HEK293 (cell line): ENCODE data around the gene RILPL1.

Experiments
- CTCF ChIA-PET: fragments of 350-600 bp; formaldehyde crosslinking; extraction: SDS; loops from one replicate; lab custom pipeline; 2021; ENCODE audit warnings: antibody characterized with exemption; lab: Yijun Ruan, JAX
- POLR2A ChIA-PET: fragments of 300-600 bp; formaldehyde crosslinking; extraction: SDS; loops from one replicate; lab custom pipeline; 2020; ENCODE audit warnings: antibody characterized with exemption, inconsistent platforms; lab: Yijun Ruan, JAX
- H3K27ac ChIP-seq: fragments of 200-500 bp; sonication (Bioruptor generic); 2 replicates; pipeline ENCODE4 v1.5.1; 2014; ENCODE audit warnings: low read depth, low read length, control low read depth, inconsistent platforms; ENCODE audit errors: extremely low read depth
- H3K36me3 ChIP-seq, 2 experiments: fragments of 200-500 bp in 1 of 2; sonication (Bioruptor generic) in 1 of 2; 1 replicate in 1 of 2; 2 replicates in 1 of 2; pipeline ENCODE4 v1.5.1; 2014 to 2017; ENCODE audit warnings: inconsistent platforms in 2 of 2, low read length in 2 of 2; ENCODE audit not compliant: control insufficient read depth in 2 of 2, insufficient read depth in 1 of 2
- H3K4me1 ChIP-seq: fragments of 200-500 bp; sonication (Bioruptor generic); 2 replicates; pipeline ENCODE4 v1.5.1; 2014; ENCODE audit warnings: mild to moderate bottlenecking, low read length, inconsistent platforms; ENCODE audit not compliant: control insufficient read depth, insufficient read depth
- H3K4me3 ChIP-seq: 2 replicates; pipeline ENCODE4 v1.5.1; 2011; ENCODE audit warnings: low read depth, mild to moderate bottlenecking, control low read depth, low read length, moderate library complexity
- H3K9me3 ChIP-seq: fragments of 200-500 bp; sonication (Bioruptor generic); 2 replicates; pipeline ENCODE4 v1.5.1; 2014; ENCODE audit warnings: low read depth, low read length, inconsistent platforms; ENCODE audit not compliant: control insufficient read depth, insufficient read depth
- BCL11B ChIP-seq: fragments of 450-650 bp; formaldehyde crosslinking; IDR thresholded peaks from 2 replicates; pipeline ENCODE4 v1.5.1; 2016; ENCODE audit warnings: low read depth, missing biosample characterization, missing genetic modification characterization
- GLIS2 ChIP-seq: fragments of 450-650 bp; formaldehyde crosslinking; IDR thresholded peaks from 2 replicates; pipeline ENCODE4 v1.5.1; 2016; ENCODE audit warnings: missing biosample characterization, missing genetic modification characterization
- KLF16 ChIP-seq: fragments of 450-650 bp; formaldehyde crosslinking; IDR thresholded peaks from 2 replicates; pipeline ENCODE4 v1.5.1; 2017; ENCODE audit warnings: missing biosample characterization, missing genetic modification characterization
- PBX3 ChIP-seq: sonication (generic); formaldehyde crosslinking; IDR thresholded peaks from 2 replicates; pipeline ENCODE4 v1.8.1; 2022; ENCODE audit warnings: mild to moderate bottlenecking, moderate library complexity, missing genetic modification reagents
- SALL2 ChIP-seq: fragments of 450-650 bp; formaldehyde crosslinking; IDR thresholded peaks from 2 replicates; pipeline ENCODE4 v1.5.0; 2017; ENCODE audit warnings: missing biosample characterization, mild to moderate bottlenecking, missing genetic modification characterization, borderline replicate concordance
- SP7 ChIP-seq: fragments of 450-650 bp; formaldehyde crosslinking; IDR thresholded peaks from 2 replicates; pipeline ENCODE4 v1.5.1; 2016; ENCODE audit warnings: missing biosample characterization, missing genetic modification characterization
- ZBTB20 ChIP-seq: fragments of 450-650 bp; formaldehyde crosslinking; IDR thresholded peaks from 2 replicates; pipeline ENCODE4 v1.5.1; 2016; ENCODE audit warnings: missing biosample characterization, missing genetic modification characterization
- ZFHX2 ChIP-seq: fragments of 450-650 bp; formaldehyde crosslinking; conservative IDR thresholded peaks from 2 replicates; pipeline ENCODE4 v1.5.1; 2016; ENCODE audit warnings: missing biosample characterization, missing genetic modification characterization
- ZNF2 ChIP-seq: fragments of 450-650 bp; formaldehyde crosslinking; IDR thresholded peaks from 2 replicates; pipeline ENCODE4 v1.5.1; 2016; ENCODE audit warnings: missing biosample characterization, missing genetic modification characterization
- ZNF221 ChIP-seq: fragments of 450-650 bp; formaldehyde crosslinking; IDR thresholded peaks from 2 replicates; pipeline ENCODE4 v1.5.1; 2017; ENCODE audit warnings: missing biosample characterization, missing genetic modification characterization, borderline replicate concordance
- ZNF24 ChIP-seq: fragments of 450-650 bp; formaldehyde crosslinking; IDR thresholded peaks from 2 replicates; pipeline ENCODE4 v1.5.1; 2016; ENCODE audit warnings: missing biosample characterization, missing genetic modification characterization
- ZNF280D ChIP-seq: fragments of 450-650 bp; formaldehyde crosslinking; IDR thresholded peaks from 2 replicates; pipeline ENCODE4 v1.5.1; 2016; ENCODE audit warnings: missing biosample characterization, missing genetic modification characterization
- ZNF391 ChIP-seq: fragments of 450-650 bp; formaldehyde crosslinking; IDR thresholded peaks from 2 replicates; pipeline ENCODE4 v1.5.1; 2016; ENCODE audit warnings: low read depth, missing biosample characterization, missing genetic modification characterization, borderline replicate concordance
- ZNF416 ChIP-seq: fragments of 450-650 bp; formaldehyde crosslinking; IDR thresholded peaks from 2 replicates; pipeline ENCODE4 v1.5.1; 2016; ENCODE audit warnings: missing biosample characterization, missing genetic modification characterization
- ZNF423 ChIP-seq: fragments of 450-650 bp; formaldehyde crosslinking; IDR thresholded peaks from 2 replicates; pipeline ENCODE4 v1.5.1; 2016; ENCODE audit warnings: missing biosample characterization, missing genetic modification characterization
- ZNF48 ChIP-seq: fragments of 450-650 bp; formaldehyde crosslinking; IDR thresholded peaks from 2 replicates; pipeline ENCODE4 v1.5.1; 2016; ENCODE audit warnings: missing biosample characterization, missing genetic modification characterization
- ZNF600 ChIP-seq: fragments of 450-650 bp; formaldehyde crosslinking; IDR thresholded peaks from 2 replicates; pipeline ENCODE4 v1.5.1; 2016; ENCODE audit warnings: missing biosample characterization, missing genetic modification characterization
- ZNF621 ChIP-seq: fragments of 450-650 bp; formaldehyde crosslinking; IDR thresholded peaks from 2 replicates; pipeline ENCODE4 v1.5.1; 2017; ENCODE audit warnings: missing biosample characterization, missing genetic modification characterization
- ZNF692 ChIP-seq: fragments of 450-650 bp; formaldehyde crosslinking; IDR thresholded peaks from 2 replicates; pipeline ENCODE4 v1.5.1; 2016; ENCODE audit warnings: missing biosample characterization, missing genetic modification characterization
- ZNF701 ChIP-seq: fragments of 450-650 bp; formaldehyde crosslinking; IDR thresholded peaks from 2 replicates; pipeline ENCODE4 v1.5.1; 2016; ENCODE audit warnings: missing biosample characterization, missing genetic modification characterization
- ZNF768 ChIP-seq: fragments of 450-650 bp; formaldehyde crosslinking; IDR thresholded peaks from 2 replicates; pipeline ENCODE4 v1.5.1; 2018; ENCODE audit warnings: missing biosample characterization, mild to moderate bottlenecking, missing genetic modification characterization
- ZNF792 ChIP-seq: fragments of 450-650 bp; formaldehyde crosslinking; IDR thresholded peaks from 2 replicates; pipeline ENCODE4 v1.5.1; 2016; ENCODE audit warnings: missing biosample characterization, missing genetic modification characterization
- TF ChIP-seq, protein P1 (sequence below): fragments of 450-650 bp; formaldehyde crosslinking; IDR thresholded peaks from 2 replicates; pipeline ENCODE4 v1.5.1; 2016; ENCODE audit warnings: missing biosample characterization, missing genetic modification characterization
- TF ChIP-seq, protein P2 (sequence below): fragments of 450-650 bp; formaldehyde crosslinking; IDR thresholded peaks from 2 replicates; pipeline ENCODE4 v1.5.1; 2016; ENCODE audit warnings: missing biosample characterization, missing genetic modification characterization
- TF ChIP-seq, protein P3 (sequence below): fragments of 450-650 bp; formaldehyde crosslinking; IDR thresholded peaks from 2 replicates; pipeline ENCODE4 v1.5.1; 2016; ENCODE audit warnings: missing biosample characterization, missing genetic modification characterization
- TF ChIP-seq, protein P4 (sequence below): fragments of 450-650 bp; formaldehyde crosslinking; IDR thresholded peaks from 2 replicates; pipeline ENCODE4 v1.5.1; 2017; ENCODE audit warnings: missing biosample characterization, missing genetic modification characterization

RILPL1 gene

DNA sequence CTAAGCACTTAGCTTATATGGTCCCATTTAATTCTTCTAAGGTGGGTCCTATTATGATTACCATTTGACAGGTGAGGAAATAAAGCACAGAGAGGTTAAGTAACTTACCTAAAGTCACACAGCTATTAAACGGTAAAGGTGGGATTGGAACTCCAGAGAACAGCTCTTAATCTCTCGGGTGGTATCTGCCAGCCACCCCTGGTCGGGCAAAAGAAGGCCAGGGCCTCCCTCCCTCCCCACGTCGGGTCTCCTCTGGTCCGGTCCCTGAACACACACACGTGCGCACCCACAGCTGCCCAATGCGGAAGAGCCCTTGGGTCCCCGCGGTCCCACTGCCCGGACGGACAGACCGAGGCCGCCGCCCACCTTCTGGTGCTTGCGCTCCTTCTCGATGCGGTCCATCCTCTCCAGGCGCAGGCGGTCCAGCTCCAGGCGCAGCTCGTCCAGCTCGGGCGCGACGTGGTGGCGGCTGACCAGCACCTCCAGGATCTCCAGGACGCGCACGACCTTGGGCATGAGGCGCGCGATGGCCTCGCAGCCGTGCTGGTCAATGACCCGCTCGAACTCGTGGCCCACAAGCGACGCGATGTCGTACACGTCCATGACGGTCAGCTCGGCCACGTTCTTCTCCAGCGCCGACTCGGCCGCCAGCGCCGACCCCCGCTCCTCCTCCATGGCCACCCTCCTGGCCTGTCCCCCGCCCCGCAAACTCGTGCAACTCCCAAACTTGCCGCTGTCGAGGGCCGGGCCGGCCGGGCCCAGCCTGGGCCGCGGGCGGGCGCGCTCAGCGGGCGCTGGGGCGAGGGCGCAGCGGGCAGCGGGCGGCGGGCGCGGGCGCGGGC is 490 bp downstream of the RILPL1 start:
- ChIA-PET POLR2A (interaction anchor here (0.5 to 1.3 kb wide), 3 partner anchors 15 to 300 kb away, joined by 3 to 6 read pairs (median 4); partner anchors contain the start of genes MPHOSPH9 and MTRFR), CTCF (interaction anchor here (0.6 to 1.8 kb wide), 4 partner anchors 27 to 188 kb away, joined by 3 to 15 read pairs (median 4); partner anchors contain the start of gene TMED2)
- peaks cover 3 to 30% of the 10 kb centered on the region in 2 experiments; a peak in 2 of 3 replicates for H3K36me3 ChIP-seq
- TF ChIP-seq, protein P1, sequence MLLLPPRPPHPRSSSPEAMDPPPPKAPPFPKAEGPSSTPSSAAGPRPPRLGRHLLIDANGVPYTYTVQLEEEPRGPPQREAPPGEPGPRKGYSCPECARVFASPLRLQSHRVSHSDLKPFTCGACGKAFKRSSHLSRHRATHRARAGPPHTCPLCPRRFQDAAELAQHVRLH (tag by site-specific recombination) = peak; percentile 82; the same call in 1 of the 2 replicates
- TF ChIP-seq ZNF391 (tag by site-specific recombination) (no peak), SP7 (tag by site-specific recombination) (peak; percentile 48; the same call in 1 of the 2 replicates), ZNF600 (tag by site-specific recombination) (peak; percentile 79; the same call in 1 of the 2 replicates), ZNF621 (tag by site-specific recombination) (no peak), ZNF2 (tag by site-specific recombination) (peak; percentile 52; the same call in 1 of the 2 replicates), GLIS2 (peak; percentile 75), ZNF48 (tag by site-specific recombination) (no peak), ZNF423 (peak; percentile 32; the same call in 1 of the 2 replicates), ZNF221 (tag by site-specific recombination) (no peak), ZNF416 (tag by site-specific recombination) (no peak), ZNF692 (peak; percentile 56; the same call in 1 of the 2 replicates), ZNF768 (tag by site-specific recombination) (peak; percentile 96), SALL2 (tag by site-specific recombination) (no peak), KLF16 (peak; percentile 53; the same call in 1 of the 2 replicates), ZNF792 (tag by site-specific recombination) (0 out of 2 replicates have a peak, but pooled peaks have one; percentile 51), ZNF24 (tag by site-specific recombination) (no peak), ZFHX2 (peak; percentile 54), BCL11B (peak; percentile 66), ZNF701 (tag by site-specific recombination) (no peak), PBX3 (CRISPR knock-in tag) (0 out of 2 replicates have a peak, but pooled peaks have one; percentile 27), ZNF280D (tag by site-specific recombination) (no peak), ZBTB20 (tag by site-specific recombination) (peak; percentile 33; the same call in 1 of the 2 replicates)
- TF ChIP-seq, protein P2, sequence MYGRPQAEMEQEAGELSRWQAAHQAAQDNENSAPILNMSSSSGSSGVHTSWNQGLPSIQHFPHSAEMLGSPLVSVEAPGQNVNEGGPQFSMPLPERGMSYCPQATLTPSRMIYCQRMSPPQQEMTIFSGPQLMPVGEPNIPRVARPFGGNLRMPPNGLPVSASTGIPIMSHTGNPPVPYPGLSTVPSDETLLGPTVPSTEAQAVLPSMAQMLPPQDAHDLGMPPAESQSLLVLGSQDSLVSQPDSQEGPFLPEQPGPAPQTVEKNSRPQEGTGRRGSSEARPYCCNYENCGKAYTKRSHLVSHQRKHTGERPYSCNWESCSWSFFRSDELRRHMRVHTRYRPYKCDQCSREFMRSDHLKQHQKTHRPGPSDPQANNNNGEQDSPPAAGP = peak; percentile 66; the same call in 1 of the 2 replicates
- TF ChIP-seq, protein P3, sequence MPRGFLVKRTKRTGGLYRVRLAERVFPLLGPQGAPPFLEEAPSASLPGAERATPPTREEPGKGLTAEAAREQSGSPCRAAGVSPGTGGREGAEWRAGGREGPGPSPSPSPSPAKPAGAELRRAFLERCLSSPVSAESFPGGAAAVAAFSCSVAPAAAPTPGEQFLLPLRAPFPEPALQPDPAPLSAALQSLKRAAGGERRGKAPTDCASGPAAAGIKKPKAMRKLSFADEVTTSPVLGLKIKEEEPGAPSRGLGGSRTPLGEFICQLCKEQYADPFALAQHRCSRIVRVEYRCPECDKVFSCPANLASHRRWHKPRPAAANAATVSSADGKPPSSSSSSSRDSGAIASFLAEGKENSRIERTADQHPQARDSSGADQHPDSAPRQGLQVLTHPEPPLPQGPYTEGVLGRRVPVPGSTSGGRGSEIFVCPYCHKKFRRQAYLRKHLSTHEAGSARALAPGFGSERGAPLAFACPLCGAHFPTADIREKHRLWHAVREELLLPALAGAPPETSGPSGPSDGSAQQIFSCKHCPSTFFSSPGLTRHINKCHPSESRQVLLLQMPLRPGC (tag by site-specific recombination) = no peak
- TF ChIP-seq, protein P4, sequence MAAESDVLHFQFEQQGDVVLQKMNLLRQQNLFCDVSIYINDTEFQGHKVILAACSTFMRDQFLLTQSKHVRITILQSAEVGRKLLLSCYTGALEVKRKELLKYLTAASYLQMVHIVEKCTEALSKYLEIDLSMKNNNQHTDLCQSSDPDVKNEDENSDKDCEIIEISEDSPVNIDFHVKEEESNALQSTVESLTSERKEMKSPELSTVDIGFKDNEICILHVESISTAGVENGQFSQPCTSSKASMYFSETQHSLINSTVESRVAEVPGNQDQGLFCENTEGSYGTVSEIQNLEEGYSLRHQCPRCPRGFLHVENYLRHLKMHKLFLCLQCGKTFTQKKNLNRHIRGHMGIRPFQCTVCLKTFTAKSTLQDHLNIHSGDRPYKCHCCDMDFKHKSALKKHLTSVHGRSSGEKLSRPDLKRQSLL (tag by site-specific recombination) = peak; percentile 44; the same call in 1 of the 2 replicates

More for the DNA sequence above, 490 bp downstream of the RILPL1 start:
- Histone ChIP-seq H3K4me3 (peak overlapping the region; percentile 65), H3K4me1 (0 out of 2 replicates have a peak, but pooled peaks cover 6% of the 10 kb centered on the region), H3K9me3 (no peaks in the 10 kb centered on the region), H3K27ac (peak overlapping the region; percentile 87; the same call in 1 of the 2 replicates)
